ENCODE measurements around the gene RBL2. TPM values are rescaled to one million over a fixed set of nuclear protein-coding genes. Genes with fewer than 3 reads are reported as not detected.

RBL2 gene
- total and polyA plus RNA-seq, 7 experiments from 2014 or later = 158 to 452 (median 253) TPM

Other genes starting within 250 kb of the RBL2 start
- 100 to 1,000 TPM in 2 of 5 experiments, 10 to 100 TPM in 3; 42.9 to 122 (median 66.7) TPM for gene AKTIP, start 68.7 kb downstream of the RBL2 start, total RNA-seq
- gene AKTIP, start 68.7 kb downstream of the RBL2 start, polyA plus RNA-seq = 100 to 1,000 TPM; 102 to 130 TPM